GM21423 (cell line): Measurements from ENCODE around the gene PARP14.
"Not testable (repeated sequence)": the region's sequence is repeated elsewhere in the genome, so short reads cannot be mapped to it uniquely, and the experiment has no call there.

ENCODE experiments used
- ATAC-seq: cut with Tn5 transposase; IDR thresholded peaks from one replicate; pipeline ENCODE4 v1.9.1; 2021; ENCODE audit warnings: mild to moderate bottlenecking, moderate library complexity; ENCODE audit not compliant: unreplicated experiment

The PARP14 gene

GRCh38 chr3:122719273-122719921, 38.8 kb downstream of the PARP14 start:
- ATAC-seq = no peak

- no peak for ATAC-seq
Measured at GRCh38 chr3:122725106-122725505, 44.5 kb downstream of the PARP14 start.

- ATAC-seq = no peak
Measured at GRCh38 chr3:122727294-122727693, 46.7 kb downstream of the PARP14 start.

- no peak for ATAC-seq
Measured at GRCh38 chr3:122727766-122728165, 47.1 kb downstream of the PARP14 start.

GRCh38 chr3:122728186-122728585, 47.5 kb downstream of the PARP14 start:
- ATAC-seq = no peak

- ATAC-seq = no peak
Measured at GRCh38 chr3:122728756-122729514, 48.3 kb downstream of the PARP14 start.

- ATAC-seq = no peak
Measured at GRCh38 chr3:122730240-122730639, 49.6 kb downstream of the PARP14 start.

- ATAC-seq = not testable (repeated sequence)
Measured at GRCh38 chr3:122732682-122733525, 52.3 kb downstream of the PARP14 start.

- ATAC-seq = no peak
Measured at GRCh38 chr3:122739172-122739571, 58.5 kb downstream of the PARP14 start.

GRCh38 chr3:122742234-122742633, 61.6 kb downstream of the PARP14 start:
- ATAC-seq = no peak

- ATAC-seq = no peak
Measured at GRCh38 chr3:122743581-122744120, 63.0 kb downstream of the PARP14 start.

- ATAC-seq = no peak
Measured at GRCh38 chr3:122745369-122746021, 64.9 kb downstream of the PARP14 start.

GRCh38 chr3:122747295-122747694, 66.7 kb downstream of the PARP14 start:
- not testable (repeated sequence) for ATAC-seq

GRCh38 chr3:122748347-122748746, 67.7 kb downstream of the PARP14 start:
- ATAC-seq = no peak

GRCh38 chr3:122754929-122755328, 74.3 kb downstream of the PARP14 start:
- ATAC-seq = no peak

GRCh38 chr3:122755491-122755890, 74.9 kb downstream of the PARP14 start:
- ATAC-seq = no peak

- no peak for ATAC-seq
Measured at GRCh38 chr3:122758877-122759560, 78.4 kb downstream of the PARP14 start.

GRCh38 chr3:122760453-122761271, 80.0 kb downstream of the PARP14 start:
- no peak for ATAC-seq

- no peak for ATAC-seq
Measured at GRCh38 chr3:122766430-122766829, 85.8 kb downstream of the PARP14 start.
